Spleen (tissue), 11 donors: ENCODE measurements around the gene CXXC1. TPM values are rescaled to one million over a fixed set of nuclear protein-coding genes. Genes with fewer than 3 reads are reported as not detected.

Experiments used
- DNase-seq: peaks from one replicate; pipeline ENCODE4 v3.0.0-alpha.2; 2020
- H3K27ac ChIP-seq, 8 donors: fragments of 200-600 bp; sonication (generic) in 7 of 8; 1 replicate in 4 of 8; 2 replicates in 4 of 8; pipeline versions ENCODE4 v1.5.0 to v1.8.0; 2016 to 2021; ENCODE audit warnings: inconsistent platforms in 4 of 8, mild to moderate bottlenecking in 4 of 8, moderate library complexity in 1 of 8
- H3K27me3 ChIP-seq, 7 donors: fragments of 200-600 bp; sonication (generic) in 6 of 7; replicated peaks in 1 of 7; 1 replicate in 4 of 7; 2 replicates in 3 of 7; pipeline versions ENCODE4 v1.5.0 to v1.8.0; 2016 to 2021; ENCODE audit warnings: inconsistent platforms in 3 of 7, mild to moderate bottlenecking in 1 of 7
- H3K36me3 ChIP-seq, 6 donors: fragments of 200-600 bp; sonication (generic) in 5 of 6; 1 replicate in 4 of 6; 2 replicates in 2 of 6; pipeline versions ENCODE4 v1.5.0 to v1.8.0; 2016 to 2021; ENCODE audit warnings: inconsistent platforms in 2 of 6
- H3K4me1 ChIP-seq, 6 donors: fragments of 200-600 bp; sonication (generic) in 5 of 6; 1 replicate in 3 of 6; 2 replicates in 3 of 6; pipeline versions ENCODE4 v1.5.0 to v1.8.0; 2016 to 2021; ENCODE audit warnings: inconsistent platforms in 3 of 6
- H3K4me3 ChIP-seq, 8 donors: fragments of 200-600 bp; sonication (generic) in 7 of 8; 1 replicate in 4 of 8; 2 replicates in 4 of 8; pipeline versions ENCODE4 v1.5.0 to v1.8.0; 2016 to 2021; ENCODE audit warnings: inconsistent platforms in 4 of 8, mild to moderate bottlenecking in 4 of 8, moderate library complexity in 2 of 8
- H3K9me3 ChIP-seq, 8 donors: fragments of 200-600 bp; sonication (generic) in 7 of 8; 1 replicate in 4 of 8; 2 replicates in 4 of 8; pipeline versions ENCODE4 v1.5.0 to v1.8.0; 2016 to 2021; ENCODE audit warnings: inconsistent platforms in 4 of 8
- POLR2A ChIP-seq, 3 donors: fragments of 450-650 bp; IDR thresholded peaks; one replicate each; pipeline ENCODE4 v1.5.1; 2017; ENCODE audit warnings: antibody characterized with exemption in 3 of 3, mild to moderate bottlenecking in 1 of 3
- POLR2AphosphoS5 ChIP-seq, 3 donors: sonication (generic); formaldehyde crosslinking; IDR thresholded peaks; one replicate each; pipeline ENCODE4 v1.5.1; 2017; ENCODE audit warnings: antibody characterized with exemption in 3 of 3
- WGBS, 5 donors: extraction: QIAGEN DNeasy Blood & Tissue Kit in 3 of 5; methylation state at CpG; one replicate each; pipeline versions ENCODE4 v1.1.5 to v1.1.7; 2013 to 2018; 5-methylcytosine and 5-hydroxymethylcytosine counted together
- intact Hi-C: fragments of 100-400 bp; cut with DNase I; formaldehyde crosslinking; loops from one replicate; pipeline ENCODE4 v1.15.0; 2023; ENCODE audit warnings: low total_unique reads
- polyA plus RNA-seq, 3 donors: library from polyadenylated mRNA; stranded (reverse); fragments of 200-250 nt; gene quantifications; one replicate each; pipeline ENCODE4 v1.2.1, GENCODE V29; 2013
- total RNA-seq, 7 donors: library from RNA; depleted of rRNA in 3 of 7; stranded (reverse); fragments of >200 nt in 3 of 7; fragmentation: NEBNext Ultra II Directional in 4 of 7; extraction: Animal tissue kit (Norgen Biotek cat#: 25700) in 4 of 7; gene quantifications; one replicate each; pipeline versions ENCODE4 v1.1.0 to v1.2.1, GENCODE V29; 2016 to 2021
- TF ChIP-seq, protein P1 (sequence below), 11 experiments: fragments of 200-600 bp in 7 of 11; fragments of 450-650 bp in 4 of 11; sonication (generic) in 4 of 11; IDR thresholded peaks in 8 of 11; conservative IDR thresholded peaks in 3 of 11; 1 replicate in 7 of 11; 2 replicates in 4 of 11; pipeline versions ENCODE4 v1.4.0 to v1.8.0; 2016 to 2021; ENCODE audit warnings: antibody characterized with exemption in 11 of 11, inconsistent platforms in 4 of 11, mild to moderate bottlenecking in 1 of 11
- donor health status: healthy with polysubstance abuse.
- donor health status: DM: no; HTN: no; CAD: no; lungs with moderate emphysema.
- donor health status: DM: no; HTN: no; CAD: no.
- donor health status: Bipolar disorder and iron deficiency.
- donor health status: healthy.
- donor health status: DM: no; HTN: no; CAD: no.
- donor health status: DM: yes; HTN: yes; CAD: no.

CXXC1 gene
- total and polyA plus RNA-seq, 10 donors, result 53.6 to 129 (median 102) TPM

DNA sequence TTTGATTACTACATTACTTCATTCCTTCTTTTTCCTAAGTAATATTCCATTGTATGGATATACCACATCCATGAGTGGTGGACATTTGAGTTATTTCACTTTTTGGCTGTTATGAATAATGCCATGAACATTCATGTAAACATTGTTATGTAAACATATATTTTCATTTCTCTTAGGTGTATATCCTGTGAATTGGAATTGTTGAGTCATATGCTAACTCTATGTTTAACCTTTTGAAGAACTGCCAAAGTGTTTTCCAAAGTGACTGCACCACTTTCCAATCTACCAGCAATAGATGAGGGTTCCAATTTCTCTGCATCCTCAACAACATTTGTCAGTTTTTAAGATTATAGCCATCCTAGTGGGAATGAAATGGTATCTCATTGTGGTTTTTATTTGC lies 42.7 kb upstream of the CXXC1 start:
- H3K27ac ChIP-seq, result no peak overlapping the region
- TF ChIP-seq, protein P1, sequence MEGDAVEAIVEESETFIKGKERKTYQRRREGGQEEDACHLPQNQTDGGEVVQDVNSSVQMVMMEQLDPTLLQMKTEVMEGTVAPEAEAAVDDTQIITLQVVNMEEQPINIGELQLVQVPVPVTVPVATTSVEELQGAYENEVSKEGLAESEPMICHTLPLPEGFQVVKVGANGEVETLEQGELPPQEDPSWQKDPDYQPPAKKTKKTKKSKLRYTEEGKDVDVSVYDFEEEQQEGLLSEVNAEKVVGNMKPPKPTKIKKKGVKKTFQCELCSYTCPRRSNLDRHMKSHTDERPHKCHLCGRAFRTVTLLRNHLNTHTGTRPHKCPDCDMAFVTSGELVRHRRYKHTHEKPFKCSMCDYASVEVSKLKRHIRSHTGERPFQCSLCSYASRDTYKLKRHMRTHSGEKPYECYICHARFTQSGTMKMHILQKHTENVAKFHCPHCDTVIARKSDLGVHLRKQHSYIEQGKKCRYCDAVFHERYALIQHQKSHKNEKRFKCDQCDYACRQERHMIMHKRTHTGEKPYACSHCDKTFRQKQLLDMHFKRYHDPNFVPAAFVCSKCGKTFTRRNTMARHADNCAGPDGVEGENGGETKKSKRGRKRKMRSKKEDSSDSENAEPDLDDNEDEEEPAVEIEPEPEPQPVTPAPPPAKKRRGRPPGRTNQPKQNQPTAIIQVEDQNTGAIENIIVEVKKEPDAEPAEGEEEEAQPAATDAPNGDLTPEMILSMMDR (IDR thresholded peaks at IDR 0.05 in 8 of 11, conservative IDR thresholded peaks at IDR 0.05 in 3 of 11), result no peak
- TF ChIP-seq POLR2AphosphoS5 (IDR thresholded peaks at IDR 0.05) (no peak), POLR2A (IDR thresholded peaks at IDR 0.05) (no peak)
- no peak for DNase-seq
- intact Hi-C loops, result no loop called here
- no peaks in the 10 kb centered on the region for H3K27me3 ChIP-seq
- no peak overlapping the region for H3K4me3 ChIP-seq
- peaks cover 0 to 5% (median 0%) of the 10 kb centered on the region in 8 donors for H3K9me3 ChIP-seq
- peaks cover 0 to 26% (median 11%) of the 10 kb centered on the region in 6 donors for H3K4me1 ChIP-seq
- H3K36me3 ChIP-seq, result no peaks in the 10 kb centered on the region

DNA sequence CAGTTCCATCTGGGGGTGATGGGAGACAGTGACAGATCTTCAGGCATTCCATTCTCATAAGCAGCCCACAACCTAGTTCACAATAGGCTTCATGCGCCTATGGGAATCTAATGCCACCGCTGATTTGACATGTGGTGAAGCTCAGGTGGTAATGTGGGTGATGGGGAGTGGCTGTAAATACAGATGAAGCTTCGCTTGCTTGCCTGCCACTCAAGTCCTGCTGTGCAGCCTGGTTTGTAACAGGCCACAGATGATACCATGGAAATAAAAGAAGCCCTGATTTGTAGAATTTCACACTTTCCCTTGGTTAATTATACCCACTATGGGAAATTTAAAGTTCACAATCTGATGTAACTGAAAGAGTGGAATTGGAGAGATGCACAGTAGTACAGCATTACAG lies 40.5 kb upstream of the CXXC1 start:
- peaks cover 0 to 7% (median under 1%) of the 10 kb centered on the region in 6 donors for H3K4me1 ChIP-seq
- no peak overlapping the region for H3K27ac ChIP-seq
- no peak for DNase-seq
- 73 to 86% (median 84%) methylated on average over 3 of the region's 3 CpGs for WGBS, 5 donors
- H3K27me3 ChIP-seq, result no peaks in the 10 kb centered on the region
- H3K4me3 ChIP-seq, result no peak overlapping the region
- no peaks in the 10 kb centered on the region for H3K36me3 ChIP-seq
- peaks cover 0 to 5% (median 0%) of the 10 kb centered on the region in 8 donors for H3K9me3 ChIP-seq
- intact Hi-C loops, result no loop called here
- TF ChIP-seq, protein P1 (IDR thresholded peaks at IDR 0.05 in 8 of 11, conservative IDR thresholded peaks at IDR 0.05 in 3 of 11), result no peak
- TF ChIP-seq POLR2A (IDR thresholded peaks at IDR 0.05), result no peak
- no peak for TF ChIP-seq POLR2AphosphoS5 (IDR thresholded peaks at IDR 0.05)

DNA sequence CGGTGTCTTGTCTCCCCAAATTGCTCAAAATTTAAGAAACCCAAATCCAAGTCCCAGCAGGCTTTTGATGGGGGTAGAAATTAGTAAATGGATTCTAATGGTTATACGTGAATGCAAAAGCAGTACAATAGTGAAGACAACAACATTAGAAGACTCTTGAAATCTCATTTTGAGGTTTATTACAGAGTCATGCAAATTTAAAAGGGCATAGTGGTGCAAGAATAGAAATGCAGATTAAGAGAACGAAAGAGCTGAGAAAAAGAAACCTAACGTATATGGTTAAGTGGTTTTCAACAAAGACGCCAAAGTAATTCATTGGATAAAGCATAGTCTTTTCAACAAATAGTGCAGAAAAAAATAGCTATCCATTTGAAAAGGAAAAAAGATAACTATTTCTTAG lies 33.2 kb upstream of the CXXC1 start:
- intact Hi-C loops, result no loop called here
- 54 to 74% (median 63%) methylated on average over 5 of the region's 5 CpGs for WGBS, 5 donors

DNA sequence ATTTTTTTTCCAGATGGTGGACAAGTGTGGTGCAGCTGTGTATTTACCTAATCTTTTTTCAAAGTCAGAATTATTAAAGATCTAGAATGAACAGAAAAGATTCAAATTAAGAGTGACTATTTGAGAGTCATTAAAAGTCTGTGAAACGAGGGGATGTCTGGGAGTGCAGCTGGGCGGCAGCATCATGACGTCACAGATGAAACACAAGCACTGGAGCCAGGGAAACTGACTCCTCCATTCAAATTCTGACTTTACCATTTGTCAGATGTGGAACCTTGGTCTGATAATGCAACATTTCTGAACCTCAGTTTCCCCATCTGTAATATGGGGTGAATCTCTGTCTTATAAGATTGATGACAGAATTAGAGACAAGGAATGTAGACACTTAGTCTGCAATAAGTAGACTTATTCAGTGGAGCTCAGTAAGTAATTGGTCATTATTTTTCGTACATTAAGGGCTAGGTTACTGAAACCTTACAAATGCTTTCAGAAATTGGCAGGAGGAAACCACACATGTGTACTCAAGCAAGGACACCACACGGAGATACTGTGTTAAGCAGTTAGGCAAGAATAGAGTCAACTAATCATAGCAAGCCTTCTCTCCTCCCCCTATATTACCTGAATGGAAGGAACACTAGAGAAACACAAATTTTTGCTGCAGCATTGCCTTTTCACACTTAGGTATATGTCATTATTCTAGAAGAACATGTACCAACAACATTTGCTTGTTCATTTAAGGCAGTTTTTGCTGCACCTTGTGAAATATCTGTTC lies 27.8 kb upstream of the CXXC1 start:
- Histone ChIP-seq H3K27ac (peak overlapping the region in 1 of 8 donors; percentile 17), H3K27me3 (no peaks in the 10 kb centered on the region), H3K4me3 (no peak overlapping the region), H3K4me1 (peaks cover 0 to 45% (median 19%) of the 10 kb centered on the region in 6 donors), H3K36me3 (no peaks in the 10 kb centered on the region), H3K9me3 (no peaks in the 10 kb centered on the region)
- TF ChIP-seq, protein P1 (IDR thresholded peaks at IDR 0.05 in 8 of 11, conservative IDR thresholded peaks at IDR 0.05 in 3 of 11), result no peak
- TF ChIP-seq POLR2A (IDR thresholded peaks at IDR 0.05), result no peak
- no peak for TF ChIP-seq POLR2AphosphoS5 (IDR thresholded peaks at IDR 0.05)
- 51 to 61% (median 53%) methylated on average over 5 of the region's 5 CpGs for WGBS, 5 donors
- intact Hi-C loops, result no loop called here
- no peak for DNase-seq

More for the DNA sequence above, 33.2 kb upstream of the CXXC1 start:
- TF ChIP-seq POLR2AphosphoS5 (IDR thresholded peaks at IDR 0.05) (no peak), POLR2A (IDR thresholded peaks at IDR 0.05) (no peak)
- TF ChIP-seq, protein P1 (IDR thresholded peaks at IDR 0.05 in 8 of 11, conservative IDR thresholded peaks at IDR 0.05 in 3 of 11), result no peak
- no peaks in the 10 kb centered on the region for H3K36me3 ChIP-seq
- no peaks in the 10 kb centered on the region for H3K27me3 ChIP-seq
- no peaks in the 10 kb centered on the region for H3K9me3 ChIP-seq
- no peak overlapping the region for H3K4me3 ChIP-seq
- no peak for DNase-seq
- H3K27ac ChIP-seq, result no peak overlapping the region
- peaks cover 0 to 12% (median 3%) of the 10 kb centered on the region in 6 donors for H3K4me1 ChIP-seq
